Measurements from ENCODE around the gene RNF224. TPM values are rescaled to one million over a fixed set of nuclear protein-coding genes. Genes with fewer than 3 reads are reported as not detected.

Gene RNF224
- total and polyA plus RNA-seq, 10 of the 15 experiments (the other 5 are each of a cell fraction or from before 2014, with no cell fraction given) = not detected

DNA sequence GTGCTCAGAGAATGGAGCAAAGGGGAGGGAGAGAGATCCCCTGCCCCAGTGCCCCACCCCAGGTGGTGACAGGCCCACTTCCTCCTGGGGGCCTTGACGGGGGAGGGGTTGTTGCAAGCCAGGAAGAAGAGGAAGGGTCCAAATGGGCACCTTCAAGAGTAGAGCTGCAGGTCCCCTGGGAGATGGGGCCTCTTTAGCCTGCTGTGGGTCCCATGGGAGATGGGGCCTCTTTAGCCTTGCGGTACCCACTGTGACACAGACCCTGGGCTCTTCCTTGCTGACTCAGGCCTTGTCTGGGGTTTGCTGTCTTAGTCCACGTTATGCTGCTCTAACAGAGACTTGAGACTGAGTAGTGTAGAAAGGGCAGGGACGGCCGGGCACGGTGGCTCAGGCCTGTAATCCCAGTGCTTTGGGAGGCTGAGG, 40.6 kb downstream of the RNF224 start:
- no peaks in the 10 kb centered on the region for H3K27me3 ChIP-seq (replicated peaks in 1 of 2; ENCODE audit: control insufficient read depth in 2 of 2, insufficient read depth in 2 of 2, low read length in 1 of 2)
- ChIA-PET SMC1A (ENCODE audit: uncharacterized antibody, unreplicated experiment) (no interaction called here), RAD21 (ENCODE audit: unreplicated experiment) (interaction anchor here (0.8 to 1.9 kb wide), 2 partner anchors 10 to 31 kb away, joined by 3 to 5 read pairs; partner anchors contain the start of gene TOR4A), CTCF (interaction anchor here (0.9 to 2.6 kb wide), 2 partner anchors 9 to 31 kb away, joined by 3 to 11 read pairs; partner anchors contain the start of gene TOR4A), POLR2A (interaction anchor here (1.2 to 2.4 kb wide), 4 partner anchors 9 to 27 kb away, joined by 3 to 13 read pairs (median 4); partner anchors contain the start of genes NELFB, TOR4A and TUBB4B)
- in situ Hi-C loops (cut with MboI) (no loop called here), intact Hi-C loops (cut with micrococcal nuclease; ENCODE audit: unreplicated experiment) (no loop called here)
- DNase-seq (ENCODE audit: low read depth, low spot score) = peak; percentile 60
- H4K20me1 ChIP-seq (ENCODE audit: control insufficient read depth, insufficient read depth) = no peaks in the 10 kb centered on the region
- H3K27ac ChIP-seq (ENCODE audit: control insufficient read depth, insufficient read depth) = peak overlapping the region; percentile 47
- no peak overlapping the region for H3K9ac ChIP-seq (ENCODE audit: control insufficient read depth, insufficient read depth, low read length)
- no peak overlapping the region for H2AFZ ChIP-seq (ENCODE audit: control insufficient read depth, low read depth, low read length)
- H3K4me3 ChIP-seq = no peak overlapping the region
- no TSS peak for BruUV-seq (replicated peaks)
- H3K36me3 ChIP-seq (ENCODE audit: control insufficient read depth in 2 of 2, insufficient read depth in 2 of 2, low read length in 1 of 2) = peaks cover 6 to 18% of the 10 kb centered on the region in 2 experiments; a peak in 3 of 4 replicates
- H3K79me2 ChIP-seq (ENCODE audit: control insufficient read depth, insufficient read depth, low read length) = 0 out of 2 replicates have a peak, but pooled peaks cover 2% of the 10 kb centered on the region
- WGBS (ENCODE audit: insufficient coverage, insufficient replicate concordance, low lambda C conversion rate, missing lambda C conversion rate) = 13% methylated on average over 6 of the region's 6 CpGs
- no peaks in the 10 kb centered on the region for H3K9me3 ChIP-seq (replicated peaks; ENCODE audit: control insufficient read depth, insufficient read depth, low read length)
- peaks cover 17% of the 10 kb centered on the region for H3K4me1 ChIP-seq (ENCODE audit: control insufficient read depth, insufficient read depth, low read length)
- peak overlapping the region; percentile 26 for H3K4me2 ChIP-seq (ENCODE audit: control insufficient read depth, insufficient read depth)
- peak; percentile 91 for ATAC-seq
- TF ChIP-seq ZNF24 (IDR thresholded peaks at IDR 0.05) (no peak), BCL11A (IDR thresholded peaks at IDR 0.05; ENCODE audit: low read depth, low read length) (0 out of 2 replicates have a peak, but pooled peaks have one; percentile 24), SP1 (IDR thresholded peaks at IDR 0.05; ENCODE audit: low read depth, low read length) (peak; percentile 34), BACH1 (IDR thresholded peaks at IDR 0.05; ENCODE audit: borderline replicate concordance) (0 out of 2 replicates have a peak, but pooled peaks have one; percentile 13), GATAD2B (conservative IDR thresholded peaks at IDR 0.05; ENCODE audit: low read depth) (no peak), RELA (IDR thresholded peaks at IDR 0.05; ENCODE audit: borderline replicate concordance, partially characterized antibody) (no peak), NR2F1 (conservative IDR thresholded peaks at IDR 0.05) (0 out of 2 replicates have a peak, but pooled peaks have one; percentile 15), IKZF1 (conservative IDR thresholded peaks at IDR 0.05) (0 out of 2 replicates have a peak, but pooled peaks have one; percentile 44), RB1 (IDR thresholded peaks at IDR 0.05; ENCODE audit: borderline replicate concordance) (peak; percentile 32; the same call in 1 of the 2 replicates), SPI1 (IDR thresholded peaks at IDR 0.05; ENCODE audit: borderline replicate concordance, insufficient read depth, low read depth, low read length) (peak; percentile 44; the same call in 1 of the 2 replicates), MEF2B (IDR thresholded peaks at IDR 0.05; ENCODE audit: partially characterized antibody, poor library complexity, severe bottlenecking) (peak; percentile 98)
- TF ChIP-seq, protein P1, sequence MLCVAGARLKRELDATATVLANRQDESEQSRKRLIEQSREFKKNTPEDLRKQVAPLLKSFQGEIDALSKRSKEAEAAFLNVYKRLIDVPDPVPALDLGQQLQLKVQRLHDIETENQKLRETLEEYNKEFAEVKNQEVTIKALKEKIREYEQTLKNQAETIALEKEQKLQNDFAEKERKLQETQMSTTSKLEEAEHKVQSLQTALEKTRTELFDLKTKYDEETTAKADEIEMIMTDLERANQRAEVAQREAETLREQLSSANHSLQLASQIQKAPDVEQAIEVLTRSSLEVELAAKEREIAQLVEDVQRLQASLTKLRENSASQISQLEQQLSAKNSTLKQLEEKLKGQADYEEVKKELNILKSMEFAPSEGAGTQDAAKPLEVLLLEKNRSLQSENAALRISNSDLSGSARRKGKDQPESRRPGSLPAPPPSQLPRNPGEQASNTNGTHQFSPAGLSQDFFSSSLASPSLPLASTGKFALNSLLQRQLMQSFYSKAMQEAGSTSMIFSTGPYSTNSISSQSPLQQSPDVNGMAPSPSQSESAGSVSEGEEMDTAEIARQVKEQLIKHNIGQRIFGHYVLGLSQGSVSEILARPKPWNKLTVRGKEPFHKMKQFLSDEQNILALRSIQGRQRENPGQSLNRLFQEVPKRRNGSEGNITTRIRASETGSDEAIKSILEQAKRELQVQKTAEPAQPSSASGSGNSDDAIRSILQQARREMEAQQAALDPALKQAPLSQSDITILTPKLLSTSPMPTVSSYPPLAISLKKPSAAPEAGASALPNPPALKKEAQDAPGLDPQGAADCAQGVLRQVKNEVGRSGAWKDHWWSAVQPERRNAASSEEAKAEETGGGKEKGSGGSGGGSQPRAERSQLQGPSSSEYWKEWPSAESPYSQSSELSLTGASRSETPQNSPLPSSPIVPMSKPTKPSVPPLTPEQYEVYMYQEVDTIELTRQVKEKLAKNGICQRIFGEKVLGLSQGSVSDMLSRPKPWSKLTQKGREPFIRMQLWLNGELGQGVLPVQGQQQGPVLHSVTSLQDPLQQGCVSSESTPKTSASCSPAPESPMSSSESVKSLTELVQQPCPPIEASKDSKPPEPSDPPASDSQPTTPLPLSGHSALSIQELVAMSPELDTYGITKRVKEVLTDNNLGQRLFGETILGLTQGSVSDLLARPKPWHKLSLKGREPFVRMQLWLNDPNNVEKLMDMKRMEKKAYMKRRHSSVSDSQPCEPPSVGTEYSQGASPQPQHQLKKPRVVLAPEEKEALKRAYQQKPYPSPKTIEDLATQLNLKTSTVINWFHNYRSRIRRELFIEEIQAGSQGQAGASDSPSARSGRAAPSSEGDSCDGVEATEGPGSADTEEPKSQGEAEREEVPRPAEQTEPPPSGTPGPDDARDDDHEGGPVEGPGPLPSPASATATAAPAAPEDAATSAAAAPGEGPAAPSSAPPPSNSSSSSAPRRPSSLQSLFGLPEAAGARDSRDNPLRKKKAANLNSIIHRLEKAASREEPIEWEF (IDR thresholded peaks at IDR 0.05; ENCODE audit: insufficient replicate concordance, low read depth, low read length) = no peak
- TF ChIP-seq, protein P2, sequence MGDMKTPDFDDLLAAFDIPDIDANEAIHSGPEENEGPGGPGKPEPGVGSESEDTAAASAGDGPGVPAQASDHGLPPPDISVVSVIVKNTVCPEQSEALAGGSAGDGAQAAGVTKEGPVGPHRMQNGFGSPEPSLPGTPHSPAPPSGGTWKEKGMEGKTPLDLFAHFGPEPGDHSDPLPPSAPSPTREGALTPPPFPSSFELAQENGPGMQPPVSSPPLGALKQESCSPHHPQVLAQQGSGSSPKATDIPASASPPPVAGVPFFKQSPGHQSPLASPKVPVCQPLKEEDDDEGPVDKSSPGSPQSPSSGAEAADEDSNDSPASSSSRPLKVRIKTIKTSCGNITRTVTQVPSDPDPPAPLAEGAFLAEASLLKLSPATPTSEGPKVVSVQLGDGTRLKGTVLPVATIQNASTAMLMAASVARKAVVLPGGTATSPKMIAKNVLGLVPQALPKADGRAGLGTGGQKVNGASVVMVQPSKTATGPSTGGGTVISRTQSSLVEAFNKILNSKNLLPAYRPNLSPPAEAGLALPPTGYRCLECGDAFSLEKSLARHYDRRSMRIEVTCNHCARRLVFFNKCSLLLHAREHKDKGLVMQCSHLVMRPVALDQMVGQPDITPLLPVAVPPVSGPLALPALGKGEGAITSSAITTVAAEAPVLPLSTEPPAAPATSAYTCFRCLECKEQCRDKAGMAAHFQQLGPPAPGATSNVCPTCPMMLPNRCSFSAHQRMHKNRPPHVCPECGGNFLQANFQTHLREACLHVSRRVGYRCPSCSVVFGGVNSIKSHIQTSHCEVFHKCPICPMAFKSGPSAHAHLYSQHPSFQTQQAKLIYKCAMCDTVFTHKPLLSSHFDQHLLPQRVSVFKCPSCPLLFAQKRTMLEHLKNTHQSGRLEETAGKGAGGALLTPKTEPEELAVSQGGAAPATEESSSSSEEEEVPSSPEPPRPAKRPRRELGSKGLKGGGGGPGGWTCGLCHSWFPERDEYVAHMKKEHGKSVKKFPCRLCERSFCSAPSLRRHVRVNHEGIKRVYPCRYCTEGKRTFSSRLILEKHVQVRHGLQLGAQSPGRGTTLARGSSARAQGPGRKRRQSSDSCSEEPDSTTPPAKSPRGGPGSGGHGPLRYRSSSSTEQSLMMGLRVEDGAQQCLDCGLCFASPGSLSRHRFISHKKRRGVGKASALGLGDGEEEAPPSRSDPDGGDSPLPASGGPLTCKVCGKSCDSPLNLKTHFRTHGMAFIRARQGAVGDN (IDR thresholded peaks at IDR 0.05) = peak; percentile 36
- TF ChIP-seq, protein P3, sequence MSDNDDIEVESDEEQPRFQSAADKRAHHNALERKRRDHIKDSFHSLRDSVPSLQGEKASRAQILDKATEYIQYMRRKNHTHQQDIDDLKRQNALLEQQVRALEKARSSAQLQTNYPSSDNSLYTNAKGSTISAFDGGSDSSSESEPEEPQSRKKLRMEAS (IDR thresholded peaks at IDR 0.05; ENCODE audit: low read depth, low read length) = no peak
- FAIRE-seq = no peak

All from GM12878 (cell line).